ENCODE results near the gene GALNTL6. TPM values are rescaled to one million over a fixed set of nuclear protein-coding genes. Genes with fewer than 3 reads are reported as not detected.

The GALNTL6 gene
- total and polyA plus RNA-seq, 2 donors (not counting 3 experiments of a cell fraction or from before 2014, with no cell fraction given), result not detected

GRCh38 chr4:173008436-173008835, 1195.2 kb downstream of the GALNTL6 start:
- no peak overlapping the region for H3K27ac ChIP-seq (ENCODE audit: insufficient read depth, low read depth, low read length)
- peaks cover under 1% of the 10 kb centered on the region for H3K4me1 ChIP-seq (ENCODE audit: control insufficient read depth, extremely low read depth, insufficient read depth, low read length)
- TF ChIP-seq CTCF (IDR thresholded peaks at IDR 0.05; ENCODE audit: extremely low read depth in 1 of 2, insufficient read depth in 1 of 2, low read depth in 1 of 2, low read length in 2 of 2) (no peak), MAX (IDR thresholded peaks at IDR 0.05; ENCODE audit: insufficient read depth, insufficient read length) (no peak), EZH2 (IDR thresholded peaks at IDR 0.05; ENCODE audit: borderline replicate concordance, low read depth, low read length, severe bottlenecking) (no peak), MYC (IDR thresholded peaks at IDR 0.05; ENCODE audit: low read depth, low read length) (no peak), FOS (IDR thresholded peaks at IDR 0.05; ENCODE audit: borderline replicate concordance, insufficient read depth, low read length) (no peak), GATA2 (IDR thresholded peaks at IDR 0.05; ENCODE audit: insufficient read depth, insufficient read length, low read depth, low read length) (no peak), JUN (IDR thresholded peaks at IDR 0.05; ENCODE audit: borderline replicate concordance, insufficient read depth, insufficient read length, low read depth) (no peak), POLR2A (IDR thresholded peaks at IDR 0.05; ENCODE audit: low read depth, low read length) (no peak), POLR2AphosphoS5 (IDR thresholded peaks at IDR 0.05; ENCODE audit: insufficient read depth, low read depth, low read length) (no peak)
- no peaks in the 10 kb centered on the region for H4K20me1 ChIP-seq (replicated peaks; ENCODE audit: control insufficient read depth, extremely low read depth, insufficient read depth, low read length)
- no peaks in the 10 kb centered on the region for H3K79me2 ChIP-seq (ENCODE audit: control insufficient read depth, insufficient read depth, low read length)
- no peaks in the 10 kb centered on the region for H3K9me3 ChIP-seq (replicated peaks; ENCODE audit: control insufficient read depth, insufficient read depth, low read length)
- H3K4me2 ChIP-seq (ENCODE audit: insufficient read depth, low read length), result no peak overlapping the region
- intact Hi-C loops (cut with micrococcal nuclease), result no loop called here
- FAIRE-seq, result no peak
- ChIA-PET POLR2A (no interaction called here), CTCF (interaction anchor here (1.2 kb wide), 1 partner anchor 249 kb away, joined by 4 read pairs; no protein-coding TSS in a partner anchor)
- no peaks in the 10 kb centered on the region for H3K9me1 ChIP-seq (replicated peaks; ENCODE audit: control insufficient read depth, extremely low read depth, insufficient read depth, low read length)
- no peaks in the 10 kb centered on the region for H3K36me3 ChIP-seq (ENCODE audit: control insufficient read depth in 2 of 2, extremely low read depth in 1 of 2, insufficient read depth in 2 of 2, low read length in 2 of 2)
- H3K9ac ChIP-seq (replicated peaks; ENCODE audit: extremely low read depth, insufficient read depth, low read length), result no peak overlapping the region
- dilution Hi-C loops (cut with MboI; ENCODE audit: extremely low pct_ligation_motif_present, low sequenced_read_pairs), result no loop called here
- DNase-seq (ENCODE audit: low read depth, low spot score), result no peak
- no peaks in the 10 kb centered on the region for H3K27me3 ChIP-seq (ENCODE audit: control insufficient read depth in 2 of 2, insufficient read depth in 2 of 2, low read length in 2 of 2)
- no peak overlapping the region for H2AFZ ChIP-seq (ENCODE audit: low read depth, low read length)
- no peak overlapping the region for H3K4me3 ChIP-seq (replicated peaks in 1 of 3; ENCODE audit: insufficient read depth in 1 of 3, low read depth in 1 of 3, low read length in 3 of 3)
- no TSS peak for BruUV-seq (replicated peaks)

Data from endothelial cell of umbilical vein (primary cell).